ENCODE measurements around the gene FOXP1. TPM values are rescaled to one million over a fixed set of nuclear protein-coding genes. Genes with fewer than 3 reads are reported as not detected.
"Not testable (repeated sequence)": the region's sequence is repeated elsewhere in the genome, so short reads cannot be mapped to it uniquely, and the experiment has no call there.

The FOXP1 gene
- total RNA-seq, 1 donor from 2014 or later, result 71.3 TPM

GRCh38 chr3:71532639-71533395 lies 50.7 kb downstream of the FOXP1 start:
- H3K36me3 Mint-ChIP-seq (ENCODE audit: low read depth, unreplicated experiment), result no peaks in the 10 kb centered on the region
- H3K27ac Mint-ChIP-seq (ENCODE audit: unreplicated experiment), result no peak overlapping the region
- H3K4me3 Mint-ChIP-seq (ENCODE audit: unreplicated experiment), result no peak overlapping the region
- DNase-seq (ENCODE audit: low spot score), result no peak
- no peaks in the 10 kb centered on the region for H3K27me3 Mint-ChIP-seq (ENCODE audit: unreplicated experiment)
- TF ChIP-seq CTCF (IDR thresholded peaks at IDR 0.05; ENCODE audit: unreplicated experiment), result no peak
- no peaks in the 10 kb centered on the region for H3K9me3 Mint-ChIP-seq (ENCODE audit: unreplicated experiment)
- H3K4me1 Mint-ChIP-seq (ENCODE audit: unreplicated experiment), result peaks cover 33% of the 10 kb centered on the region

DNA sequence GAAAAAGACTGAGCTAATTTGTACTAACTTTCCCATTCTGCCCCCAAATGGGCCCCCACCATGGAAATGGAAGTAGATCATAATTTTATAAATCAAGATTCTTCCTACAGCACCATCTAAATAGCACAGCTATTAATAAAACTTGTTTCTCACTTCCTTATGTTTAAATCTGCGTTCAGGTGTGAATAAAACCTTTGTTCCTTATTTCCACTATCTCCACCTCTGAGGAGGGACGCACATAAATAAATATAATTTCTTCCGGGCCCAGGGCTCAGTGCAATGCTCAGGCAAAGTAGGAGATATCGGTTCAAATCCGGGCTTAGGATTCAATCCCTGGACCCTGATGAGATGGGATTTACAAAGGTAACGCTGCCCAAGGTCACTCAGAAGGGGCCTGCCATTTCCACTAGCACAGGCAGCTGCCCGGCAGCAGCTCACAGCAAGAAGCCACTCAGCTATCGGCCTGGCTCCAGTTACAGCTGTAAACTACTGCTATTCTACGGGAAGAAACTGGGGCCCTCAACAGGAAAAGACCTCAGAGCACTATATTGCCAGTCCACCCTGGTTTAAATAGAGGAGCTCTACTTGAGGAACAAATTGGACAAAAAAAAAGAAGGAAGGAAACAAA lies 52.5 kb downstream of the FOXP1 start:
- H3K4me3 Mint-ChIP-seq (ENCODE audit: unreplicated experiment), result no peak overlapping the region
- H3K9me3 Mint-ChIP-seq (ENCODE audit: unreplicated experiment), result no peaks in the 10 kb centered on the region
- TF ChIP-seq CTCF (IDR thresholded peaks at IDR 0.05; ENCODE audit: unreplicated experiment), result no peak
- H3K27ac Mint-ChIP-seq (ENCODE audit: unreplicated experiment), result peak overlapping the region; percentile 43
- H3K4me1 Mint-ChIP-seq (ENCODE audit: unreplicated experiment), result peaks cover 31% of the 10 kb centered on the region
- no peaks in the 10 kb centered on the region for H3K36me3 Mint-ChIP-seq (ENCODE audit: low read depth, unreplicated experiment)
- no peak for DNase-seq (ENCODE audit: low spot score)
- H3K27me3 Mint-ChIP-seq (ENCODE audit: unreplicated experiment), result no peaks in the 10 kb centered on the region

DNA sequence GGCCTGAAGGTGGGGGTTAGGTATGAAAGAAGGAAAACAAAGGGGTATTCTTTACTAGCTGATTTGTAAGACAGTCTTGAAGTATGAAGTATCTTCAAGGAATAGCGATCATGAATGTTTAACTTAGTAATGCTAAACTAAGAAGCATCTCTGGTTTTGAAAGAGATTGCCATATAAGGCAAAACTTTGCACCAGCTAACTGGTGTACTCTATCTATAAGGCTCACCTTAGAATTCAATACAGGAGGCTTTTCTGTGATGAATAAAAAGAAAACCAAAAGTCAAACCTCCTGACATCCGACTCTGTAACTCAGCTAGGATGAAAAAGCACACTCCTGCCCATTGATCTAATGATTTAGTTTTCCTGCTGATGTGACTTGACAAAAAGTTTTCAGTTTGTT lies 54.7 kb downstream of the FOXP1 start:
- Mint-ChIP-seq H3K9me3 (ENCODE audit: unreplicated experiment) (no peaks in the 10 kb centered on the region), H3K27me3 (ENCODE audit: unreplicated experiment) (no peaks in the 10 kb centered on the region), H3K27ac (ENCODE audit: unreplicated experiment) (no peak overlapping the region), H3K4me3 (ENCODE audit: unreplicated experiment) (no peak overlapping the region), H3K4me1 (ENCODE audit: unreplicated experiment) (peaks cover 31% of the 10 kb centered on the region), H3K36me3 (ENCODE audit: low read depth, unreplicated experiment) (no peaks in the 10 kb centered on the region)
- DNase-seq (ENCODE audit: low spot score), result no peak
- no peak for TF ChIP-seq CTCF (IDR thresholded peaks at IDR 0.05; ENCODE audit: unreplicated experiment)

DNA sequence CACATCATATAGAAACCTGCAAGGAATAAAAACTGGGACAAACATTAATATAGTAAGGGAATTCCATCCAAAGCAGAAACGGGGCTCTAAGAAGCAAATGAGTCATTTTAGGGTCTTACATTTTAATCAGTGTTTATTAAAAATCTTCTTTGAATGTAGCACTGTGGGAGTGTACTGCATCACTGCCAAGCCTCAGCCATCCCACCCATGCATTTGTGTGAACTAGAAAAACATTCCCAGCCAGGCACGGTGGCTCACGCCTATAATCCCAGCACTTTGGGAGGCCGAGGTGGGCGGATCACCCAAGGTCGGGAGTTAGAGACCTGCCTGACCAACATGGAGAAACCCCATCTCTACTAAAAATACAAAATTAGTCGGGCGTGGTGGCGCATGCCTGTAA lies 57.1 kb downstream of the FOXP1 start:
- not testable (repeated sequence) for DNase-seq (ENCODE audit: low spot score); H3K4me3 Mint-ChIP-seq (ENCODE audit: unreplicated experiment); H3K27me3 Mint-ChIP-seq (ENCODE audit: unreplicated experiment); H3K9me3 Mint-ChIP-seq (ENCODE audit: unreplicated experiment); H3K27ac Mint-ChIP-seq (ENCODE audit: unreplicated experiment); H3K36me3 Mint-ChIP-seq (ENCODE audit: low read depth, unreplicated experiment)
- H3K4me1 Mint-ChIP-seq (ENCODE audit: unreplicated experiment), result peaks cover 37% of the 10 kb centered on the region

DNA sequence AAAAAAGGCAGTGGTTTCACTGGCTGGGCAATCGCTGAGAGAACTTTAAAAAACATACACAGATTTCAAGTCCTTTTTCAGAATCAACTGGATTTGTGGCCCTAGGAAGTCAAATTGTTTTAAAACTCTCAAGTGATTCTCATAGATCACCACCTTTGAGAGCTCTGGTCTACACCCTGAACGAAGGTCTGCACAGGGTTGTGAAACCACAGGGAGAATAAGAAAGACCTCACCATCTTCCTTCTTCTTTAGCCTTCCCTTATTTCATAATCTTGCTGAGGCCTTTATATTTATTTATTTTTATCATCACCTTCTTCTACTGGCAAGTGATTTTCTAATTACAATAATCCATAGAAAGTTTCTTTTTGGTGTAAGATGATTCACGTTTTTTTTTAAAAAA lies 58.1 kb downstream of the FOXP1 start:
- Mint-ChIP-seq H3K4me3 (ENCODE audit: unreplicated experiment) (no peak overlapping the region), H3K27ac (ENCODE audit: unreplicated experiment) (no peak overlapping the region), H3K9me3 (ENCODE audit: unreplicated experiment) (no peaks in the 10 kb centered on the region), H3K4me1 (ENCODE audit: unreplicated experiment) (peaks cover 34% of the 10 kb centered on the region), H3K36me3 (ENCODE audit: low read depth, unreplicated experiment) (no peaks in the 10 kb centered on the region), H3K27me3 (ENCODE audit: unreplicated experiment) (no peaks in the 10 kb centered on the region)
- no peak for TF ChIP-seq CTCF (IDR thresholded peaks at IDR 0.05; ENCODE audit: unreplicated experiment)
- DNase-seq (ENCODE audit: low spot score), result no peak
